ENCODE data around the gene CTDP1.

GRCh38 chr18:79723036-79723435 lies 43.4 kb downstream of the CTDP1 start:
- TF ChIP-seq CTCF (conservative IDR thresholded peaks at IDR 0.05 in 1 of 2, IDR thresholded peaks at IDR 0.05 in 1 of 2; ENCODE audit: extremely low read depth in 1 of 2, insufficient read depth in 1 of 2, low read depth in 1 of 2, low read length in 2 of 2) (no peak), EZH2 (IDR thresholded peaks at IDR 0.05; ENCODE audit: borderline replicate concordance, low read length) (no peak)

Measured in mammary epithelial cell (primary cell).